ENCODE measurements around the gene RPS6KA6.
"Not testable (repeated sequence)": the region's sequence is repeated elsewhere in the genome, so short reads cannot be mapped to it uniquely, and the experiment has no call there.

RPS6KA6 gene

DNA sequence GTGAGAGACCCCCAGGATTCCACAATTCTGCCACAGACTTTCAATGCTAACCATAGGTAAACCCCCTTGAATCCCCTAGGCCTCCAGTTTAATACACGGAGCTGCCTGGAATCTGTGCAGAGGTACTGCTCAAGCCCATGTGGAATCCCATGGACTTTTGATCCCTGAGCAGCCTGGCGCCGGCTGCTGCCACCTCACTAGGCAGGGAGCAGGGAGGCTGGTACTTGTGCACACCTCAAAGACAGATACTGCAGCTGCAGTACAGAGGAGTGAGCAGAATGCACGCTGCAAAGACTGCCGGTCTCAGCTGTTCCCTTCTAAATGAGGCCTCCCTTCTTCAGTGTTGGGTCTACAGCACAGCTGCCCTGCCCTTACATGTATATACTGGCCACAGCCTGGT is 79.4 kb downstream of the RPS6KA6 start:
- peaks cover 44% of the 10 kb centered on the region for H3K36me3 Mint-ChIP-seq (ENCODE audit: low read depth)
- H3K27me3 Mint-ChIP-seq (ENCODE audit: low read depth, poor library complexity), result peaks cover 3% of the 10 kb centered on the region
- peaks cover 42% of the 10 kb centered on the region for H3K9me3 Mint-ChIP-seq
- no peak overlapping the region for H3K4me3 Mint-ChIP-seq
- no peaks in the 10 kb centered on the region for H3K4me1 Mint-ChIP-seq
- H3K27ac Mint-ChIP-seq, result no peak overlapping the region
- TF ChIP-seq, protein P1, sequence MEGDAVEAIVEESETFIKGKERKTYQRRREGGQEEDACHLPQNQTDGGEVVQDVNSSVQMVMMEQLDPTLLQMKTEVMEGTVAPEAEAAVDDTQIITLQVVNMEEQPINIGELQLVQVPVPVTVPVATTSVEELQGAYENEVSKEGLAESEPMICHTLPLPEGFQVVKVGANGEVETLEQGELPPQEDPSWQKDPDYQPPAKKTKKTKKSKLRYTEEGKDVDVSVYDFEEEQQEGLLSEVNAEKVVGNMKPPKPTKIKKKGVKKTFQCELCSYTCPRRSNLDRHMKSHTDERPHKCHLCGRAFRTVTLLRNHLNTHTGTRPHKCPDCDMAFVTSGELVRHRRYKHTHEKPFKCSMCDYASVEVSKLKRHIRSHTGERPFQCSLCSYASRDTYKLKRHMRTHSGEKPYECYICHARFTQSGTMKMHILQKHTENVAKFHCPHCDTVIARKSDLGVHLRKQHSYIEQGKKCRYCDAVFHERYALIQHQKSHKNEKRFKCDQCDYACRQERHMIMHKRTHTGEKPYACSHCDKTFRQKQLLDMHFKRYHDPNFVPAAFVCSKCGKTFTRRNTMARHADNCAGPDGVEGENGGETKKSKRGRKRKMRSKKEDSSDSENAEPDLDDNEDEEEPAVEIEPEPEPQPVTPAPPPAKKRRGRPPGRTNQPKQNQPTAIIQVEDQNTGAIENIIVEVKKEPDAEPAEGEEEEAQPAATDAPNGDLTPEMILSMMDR (IDR thresholded peaks at IDR 0.05), result no peak
- DNase-seq, result no peak

DNA sequence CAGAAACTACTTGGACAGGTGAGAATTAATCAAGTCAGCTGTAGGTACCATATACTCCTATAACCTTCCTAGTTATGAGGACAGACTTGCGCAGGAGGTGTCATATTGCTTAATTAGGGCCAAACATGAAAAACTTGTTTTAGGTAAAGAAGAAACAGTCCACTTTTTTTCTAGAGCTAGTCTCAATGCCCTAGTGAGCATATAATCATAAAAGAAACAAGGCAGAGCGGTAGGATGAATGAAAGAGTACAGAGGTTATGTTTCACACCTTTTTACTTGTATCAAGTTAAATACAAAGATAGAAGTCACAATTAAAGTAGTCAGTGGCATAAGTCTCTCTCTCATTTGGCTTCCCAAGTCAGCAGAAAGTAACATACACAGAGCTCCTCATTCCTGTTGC is 88.9 kb downstream of the RPS6KA6 start:
- H3K27me3 Mint-ChIP-seq (ENCODE audit: low read depth, poor library complexity), result no peaks in the 10 kb centered on the region

DNA sequence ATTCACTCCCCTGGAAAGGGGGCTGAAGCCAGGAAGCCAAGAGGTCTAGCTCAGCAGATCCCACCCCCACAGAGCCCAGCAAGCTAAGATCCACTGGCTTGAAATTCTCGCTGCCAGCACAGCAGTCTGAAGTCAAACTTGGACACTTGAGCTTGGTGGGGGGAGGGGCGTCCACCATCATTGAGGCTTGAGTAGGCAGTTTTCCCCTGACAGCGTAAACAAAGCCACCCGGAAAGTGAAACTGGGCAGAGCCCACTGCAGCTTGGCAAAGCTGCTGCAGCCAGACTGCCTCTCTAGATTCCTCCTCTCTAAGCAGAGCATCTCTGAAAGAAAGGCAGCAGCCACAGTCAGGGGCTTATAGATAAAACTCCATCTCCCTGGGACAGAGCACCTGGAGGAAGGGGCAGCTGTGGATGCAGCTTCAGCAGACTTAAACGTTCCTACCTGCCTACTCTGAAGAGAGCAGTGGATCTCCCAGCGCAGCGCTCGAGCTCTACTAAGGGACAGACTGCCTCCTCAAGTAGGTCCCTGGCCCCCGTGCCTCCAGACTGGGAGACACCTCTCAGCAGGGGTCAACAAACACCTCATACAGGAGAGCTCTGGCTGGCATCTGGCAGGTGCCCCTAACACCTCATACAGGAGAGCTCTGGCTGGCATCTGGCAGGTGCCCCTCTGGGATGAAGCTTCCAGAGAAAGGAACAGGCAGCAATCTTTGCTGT is 108.4 kb downstream of the RPS6KA6 start:
- H3K27ac Mint-ChIP-seq, result peak overlapping the region; percentile 93
- peak; percentile 27 for DNase-seq
- H3K27me3 Mint-ChIP-seq (ENCODE audit: low read depth, poor library complexity), result not testable (repeated sequence)
- H3K36me3 Mint-ChIP-seq (ENCODE audit: low read depth), result peaks cover 18% of the 10 kb centered on the region
- peak overlapping the region; percentile 38 for H3K4me3 Mint-ChIP-seq
- H3K4me1 Mint-ChIP-seq, result peaks cover 14% of the 10 kb centered on the region
- peaks cover 50% of the 10 kb centered on the region for H3K9me3 Mint-ChIP-seq

More for the DNA sequence above, 88.9 kb downstream of the RPS6KA6 start:
- Mint-ChIP-seq H3K4me1 (no peaks in the 10 kb centered on the region), H3K36me3 (ENCODE audit: low read depth) (no peaks in the 10 kb centered on the region), H3K4me3 (no peak overlapping the region), H3K27ac (no peak overlapping the region), H3K9me3 (no peaks in the 10 kb centered on the region)
- TF ChIP-seq, protein P1 (IDR thresholded peaks at IDR 0.05), result no peak
- DNase-seq, result no peak

DNA sequence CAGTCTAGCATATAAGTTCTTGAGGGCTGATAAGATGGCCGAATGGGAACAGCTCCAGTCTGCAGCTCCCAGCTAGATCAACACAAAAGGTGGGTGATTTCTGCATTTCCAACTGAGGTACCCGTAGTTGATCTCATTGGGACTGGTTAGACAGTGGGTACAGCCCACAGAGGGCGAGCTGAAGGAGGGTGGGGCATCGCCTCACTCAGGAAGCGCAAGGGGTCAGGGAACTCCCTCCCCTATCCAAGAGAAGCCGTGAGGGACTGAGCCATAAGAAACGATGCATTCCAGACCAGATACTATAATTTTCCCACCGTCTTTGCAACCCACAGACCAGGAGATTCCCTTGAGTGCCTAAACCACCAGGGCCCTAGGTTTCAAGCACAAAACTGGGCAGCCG is 109.0 kb downstream of the RPS6KA6 start:
- TF ChIP-seq, protein P1 (IDR thresholded peaks at IDR 0.05), result no peak
- H3K9me3 Mint-ChIP-seq, result peaks cover 46% of the 10 kb centered on the region
- peak overlapping the region; percentile 93 for H3K27ac Mint-ChIP-seq
- H3K4me1 Mint-ChIP-seq, result peaks cover 14% of the 10 kb centered on the region
- H3K36me3 Mint-ChIP-seq (ENCODE audit: low read depth), result peaks cover 18% of the 10 kb centered on the region
- no peak for DNase-seq
- no peaks in the 10 kb centered on the region for H3K27me3 Mint-ChIP-seq (ENCODE audit: low read depth, poor library complexity)
- H3K4me3 Mint-ChIP-seq, result peak overlapping the region; percentile 38

DNA sequence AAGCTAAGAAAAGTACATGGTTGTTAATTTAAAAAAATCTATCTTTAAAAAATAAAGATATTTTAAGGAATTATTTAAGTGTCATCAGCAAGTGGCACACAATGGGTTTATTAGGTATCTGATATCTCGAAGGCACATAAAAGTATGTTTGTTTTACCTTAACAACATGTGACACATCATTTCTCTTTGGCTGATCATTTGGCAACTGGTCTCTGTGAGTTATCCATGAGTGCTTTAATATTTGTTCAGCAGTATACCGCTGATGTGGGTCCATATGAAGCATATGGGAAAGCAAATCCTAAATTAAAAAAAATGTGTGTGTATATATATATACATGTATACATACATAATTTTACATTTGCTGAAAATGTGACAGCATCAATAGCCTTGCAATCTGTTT is 123.2 kb downstream of the RPS6KA6 start:
- Mint-ChIP-seq H3K4me1 (no peaks in the 10 kb centered on the region), H3K36me3 (ENCODE audit: low read depth) (peaks cover 16% of the 10 kb centered on the region), H3K27ac (no peak overlapping the region), H3K9me3 (peaks cover 42% of the 10 kb centered on the region), H3K27me3 (ENCODE audit: low read depth, poor library complexity) (no peaks in the 10 kb centered on the region), H3K4me3 (no peak overlapping the region)
- no peak for DNase-seq
- TF ChIP-seq, protein P1 (IDR thresholded peaks at IDR 0.05), result no peak

DNA sequence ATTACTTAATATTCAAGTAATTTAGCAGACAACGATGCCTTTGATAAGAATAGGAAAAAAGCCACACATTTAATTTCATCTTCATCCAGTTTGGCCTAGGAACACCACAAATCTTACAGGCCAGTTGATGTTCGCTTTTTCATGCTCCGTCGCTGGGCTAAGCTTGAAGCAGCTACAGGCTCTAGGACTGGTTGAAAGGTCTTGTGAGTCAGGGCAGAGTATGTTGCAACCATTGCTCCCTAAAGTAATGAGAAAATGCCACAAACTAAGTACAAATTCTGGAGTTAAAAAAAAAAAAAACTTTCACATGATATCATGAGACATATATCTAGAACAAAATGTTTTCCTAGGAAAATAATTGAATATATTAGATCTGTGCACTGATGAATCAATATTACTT is 123.8 kb downstream of the RPS6KA6 start:
- Mint-ChIP-seq H3K27me3 (ENCODE audit: low read depth, poor library complexity) (no peaks in the 10 kb centered on the region), H3K4me1 (no peaks in the 10 kb centered on the region), H3K27ac (no peak overlapping the region), H3K9me3 (peaks cover 36% of the 10 kb centered on the region), H3K4me3 (no peak overlapping the region), H3K36me3 (ENCODE audit: low read depth) (peaks cover 16% of the 10 kb centered on the region)
- no peak for DNase-seq
- TF ChIP-seq, protein P1 (IDR thresholded peaks at IDR 0.05), result no peak

All from nephron progenitor cell (in vitro differentiated cells).